Endothelial cell of umbilical vein (primary cell): ENCODE measurements around the gene MATCAP1.

Experiments
- CTCF ChIP-seq, 2 donors: IDR thresholded peaks; 1 replicate in 1 of 2; 2 replicates in 1 of 2; pipeline ENCODE4 v1.5.1; 2011; ENCODE audit warnings: low read length in 2 of 2, mild to moderate bottlenecking in 2 of 2, moderate library complexity in 2 of 2, control low read depth in 1 of 2, inconsistent platforms in 1 of 2, low read depth in 1 of 2; ENCODE audit not compliant: insufficient read depth in 1 of 2; ENCODE audit errors: extremely low read depth in 1 of 2
- EZH2 ChIP-seq: IDR thresholded peaks from 2 replicates; pipeline ENCODE4 v1.6.1; 2012; ENCODE audit warnings: borderline replicate concordance, low read depth, mild to moderate bottlenecking, moderate library complexity, low read length, inconsistent platforms; ENCODE audit not compliant: severe bottlenecking
- JUN ChIP-seq: IDR thresholded peaks from 2 replicates; pipeline ENCODE4 v1.6.1; 2011; ENCODE audit warnings: borderline replicate concordance, low read depth; ENCODE audit not compliant: insufficient read length, insufficient read depth
- MYC ChIP-seq: IDR thresholded peaks from one replicate; pipeline ENCODE4 v1.6.1; 2011; ENCODE audit warnings: mild to moderate bottlenecking, low read depth, low read length
- POLR2A ChIP-seq: IDR thresholded peaks from 2 replicates; pipeline ENCODE4 v1.6.1; 2012; ENCODE audit warnings: low read depth, mild to moderate bottlenecking, control low read depth, low read length
- POLR2AphosphoS5 ChIP-seq: IDR thresholded peaks from 2 replicates; pipeline ENCODE4 v1.6.1; 2012; ENCODE audit warnings: low read depth, mild to moderate bottlenecking, control low read depth, low read length, moderate library complexity; ENCODE audit not compliant: insufficient read depth
- TF ChIP-seq, protein P1 (sequence below): IDR thresholded peaks from 2 replicates; pipeline ENCODE4 v1.6.1; 2011; ENCODE audit not compliant: insufficient read depth, insufficient read length

- TF ChIP-seq EZH2, result no peak
- no peak for TF ChIP-seq POLR2A
- no peak for TF ChIP-seq CTCF (IDR thresholded peaks at IDR 0.05; ENCODE audit: extremely low read depth in 1 of 2, insufficient read depth in 1 of 2, low read depth in 1 of 2, low read length in 2 of 2)
- TF ChIP-seq POLR2AphosphoS5, result no peak
- no peak for TF ChIP-seq MYC
- no peak for TF ChIP-seq JUN
- TF ChIP-seq, protein P1, sequence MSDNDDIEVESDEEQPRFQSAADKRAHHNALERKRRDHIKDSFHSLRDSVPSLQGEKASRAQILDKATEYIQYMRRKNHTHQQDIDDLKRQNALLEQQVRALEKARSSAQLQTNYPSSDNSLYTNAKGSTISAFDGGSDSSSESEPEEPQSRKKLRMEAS, result no peak
Measured at GRCh38 chr16:67169011-67169451, 14.7 kb downstream of the MATCAP1 start.
